ENCODE data around the gene GRK5. TPM values are rescaled to one million over a fixed set of nuclear protein-coding genes. Genes with fewer than 3 reads are reported as not detected.

The GRK5 gene
- total RNA-seq, 2 donors from 2014 or later, result 36.4 to 60.1 TPM

GRCh38 chr10:119477444-119477843, 270.1 kb downstream of the GRK5 start:
- intact Hi-C loops (cut with DNase I), result no loop called here
- no peak for DNase-seq
- ATAC-seq, result no peak

- intact Hi-C loops (cut with DNase I), result no loop called here
- no peak for ATAC-seq
- no peak for DNase-seq
These were observed 270.9 kb downstream of the GRK5 start for GRCh38 chr10:119478111-119478802.

- intact Hi-C loops (cut with DNase I), result no loop called here
These were observed 271.5 kb downstream of the GRK5 start for GRCh38 chr10:119478811-119479341.

GRCh38 chr10:119479532-119479931, 272.2 kb downstream of the GRK5 start:
- ATAC-seq, result no peak
- intact Hi-C loops (cut with DNase I), result no loop called here
- DNase-seq, result no peak

More at GRCh38 chr10:119478811-119479341, 271.5 kb downstream of the GRK5 start:
- DNase-seq (no peak), ATAC-seq (peak; percentile 55 to 77)

GRCh38 chr10:119480667-119481066, 273.3 kb downstream of the GRK5 start:
- DNase-seq (no peak), ATAC-seq (peak in 1 of 2 donors; percentile 30)
- intact Hi-C loops (cut with DNase I), result no loop called here

- intact Hi-C loops (cut with DNase I), result no loop called here
- no peak for ATAC-seq
- DNase-seq, result no peak
These were observed 274.5 kb downstream of the GRK5 start for GRCh38 chr10:119481781-119482426.

- intact Hi-C loops (cut with DNase I), result no loop called here
- no peak for DNase-seq
- ATAC-seq, result no peak
These were observed 275.6 kb downstream of the GRK5 start for GRCh38 chr10:119483001-119483400.

- intact Hi-C loops (cut with DNase I), result no loop called here
- DNase-seq, result no peak
- no peak for ATAC-seq
These were observed 276.5 kb downstream of the GRK5 start for GRCh38 chr10:119483839-119484238.

GRCh38 chr10:119488675-119489074, 281.3 kb downstream of the GRK5 start:
- DNase-seq, result no peak
- no peak for ATAC-seq
- intact Hi-C loops (cut with DNase I), result loop anchor here in 1 of 2 donors (2.0 kb wide), 1 partner anchor 290 kb away; no protein-coding TSS in a partner anchor

GRCh38 chr10:119489991-119490326, 282.6 kb downstream of the GRK5 start:
- no peak for DNase-seq
- intact Hi-C loops (cut with DNase I), result loop anchor here in 1 of 2 donors (2.0 kb wide), 1 partner anchor 291 kb away; no protein-coding TSS in a partner anchor
- no peak for ATAC-seq

- ATAC-seq, result no peak
- DNase-seq, result no peak
- intact Hi-C loops (cut with DNase I), result no loop called here
These were observed 284.8 kb downstream of the GRK5 start for GRCh38 chr10:119491966-119492757.

- DNase-seq, result no peak
- intact Hi-C loops (cut with DNase I), result no loop called here
- ATAC-seq, result no peak
These were observed 285.8 kb downstream of the GRK5 start for GRCh38 chr10:119493155-119493554.

- ATAC-seq (no peak), DNase-seq (no peak)
- intact Hi-C loops (cut with DNase I), result no loop called here
These were observed 287.1 kb downstream of the GRK5 start for GRCh38 chr10:119494236-119495020.

- DNase-seq, result no peak
- ATAC-seq, result peak in 1 of 2 donors; percentile 28
- intact Hi-C loops (cut with DNase I), result no loop called here
These were observed 287.7 kb downstream of the GRK5 start for GRCh38 chr10:119495021-119495505.

- ATAC-seq (no peak), DNase-seq (no peak)
- intact Hi-C loops (cut with DNase I), result no loop called here
These were observed 288.2 kb downstream of the GRK5 start for GRCh38 chr10:119495545-119495944.

- intact Hi-C loops (cut with DNase I), result no loop called here
- DNase-seq, result no peak
- ATAC-seq, result no peak
These were observed 288.9 kb downstream of the GRK5 start for GRCh38 chr10:119496273-119496672.

- intact Hi-C loops (cut with DNase I), result no loop called here
- peak in 1 of 2 donors; percentile 46 for ATAC-seq
- no peak for DNase-seq
These were observed 289.9 kb downstream of the GRK5 start for GRCh38 chr10:119497243-119497642.

GRCh38 chr10:119498889-119499676, 291.7 kb downstream of the GRK5 start:
- DNase-seq (no peak), ATAC-seq (no peak)
- intact Hi-C loops (cut with DNase I), result no loop called here

Data from left cardiac atrium (tissue), 4 donors.